Mesothelial cell of epicardium (in vitro differentiated cells): ENCODE measurements around the gene ZNF121. TPM values are rescaled to one million over a fixed set of nuclear protein-coding genes. Genes with fewer than 3 reads are reported as not detected.

Source experiments
- DNase-seq, 2 experiments: peaks; one replicate each; pipeline ENCODE4 v3.0.0; 2021; ENCODE audit warnings: low spot score in 2 of 2; ENCODE audit not compliant: unreplicated experiment in 2 of 2
- H3K27ac Mint-ChIP-seq: 2 replicates; pipeline ENCODE4 v1.8.0; 2021; ENCODE audit warnings: mixed read lengths
- H3K27me3 Mint-ChIP-seq: 2 replicates; pipeline ENCODE4 v1.8.0; 2021; ENCODE audit warnings: low read depth, mixed read lengths
- H3K36me3 Mint-ChIP-seq: 2 replicates; pipeline ENCODE4 v1.8.0; 2021; ENCODE audit warnings: mixed read lengths
- H3K4me1 Mint-ChIP-seq: 2 replicates; pipeline ENCODE4 v1.8.0; 2021; ENCODE audit warnings: mixed read lengths
- H3K4me3 Mint-ChIP-seq: 2 replicates; pipeline ENCODE4 v1.8.0; 2021; ENCODE audit warnings: mild to moderate bottlenecking, moderate library complexity, mixed read lengths
- H3K9me3 Mint-ChIP-seq: 2 replicates; pipeline ENCODE4 v1.8.0; 2021; ENCODE audit warnings: mixed read lengths
- total RNA-seq: library from RNA; stranded (reverse); gene quantifications from 3 replicates; pipeline ENCODE4 v1.2.1, GENCODE V29; 2021
- TF ChIP-seq, protein P1 (sequence below): fragments of 200-600 bp; sonication (generic); IDR thresholded peaks from one replicate; pipeline ENCODE4 v1.5.0; 2021; ENCODE audit warnings: antibody characterized with exemption; ENCODE audit not compliant: unreplicated experiment

The ZNF121 gene
- total RNA-seq, result 63.5 to 69.9 TPM (median 67.4 TPM) in 3 replicates

GRCh38 chr19:9584073-9584833 lies at the start of gene ZNF121:
TSS of gene ZNF121 (minus strand) at chr19:9584504. CDS start at chr19:9568097, 16,407 bp downstream.
- peaks cover 7% of the 10 kb centered on the region for H3K27me3 Mint-ChIP-seq
- peak; percentile 71 to 88 for DNase-seq
- peaks cover 28% of the 10 kb centered on the region for H3K36me3 Mint-ChIP-seq
- TF ChIP-seq, protein P1, sequence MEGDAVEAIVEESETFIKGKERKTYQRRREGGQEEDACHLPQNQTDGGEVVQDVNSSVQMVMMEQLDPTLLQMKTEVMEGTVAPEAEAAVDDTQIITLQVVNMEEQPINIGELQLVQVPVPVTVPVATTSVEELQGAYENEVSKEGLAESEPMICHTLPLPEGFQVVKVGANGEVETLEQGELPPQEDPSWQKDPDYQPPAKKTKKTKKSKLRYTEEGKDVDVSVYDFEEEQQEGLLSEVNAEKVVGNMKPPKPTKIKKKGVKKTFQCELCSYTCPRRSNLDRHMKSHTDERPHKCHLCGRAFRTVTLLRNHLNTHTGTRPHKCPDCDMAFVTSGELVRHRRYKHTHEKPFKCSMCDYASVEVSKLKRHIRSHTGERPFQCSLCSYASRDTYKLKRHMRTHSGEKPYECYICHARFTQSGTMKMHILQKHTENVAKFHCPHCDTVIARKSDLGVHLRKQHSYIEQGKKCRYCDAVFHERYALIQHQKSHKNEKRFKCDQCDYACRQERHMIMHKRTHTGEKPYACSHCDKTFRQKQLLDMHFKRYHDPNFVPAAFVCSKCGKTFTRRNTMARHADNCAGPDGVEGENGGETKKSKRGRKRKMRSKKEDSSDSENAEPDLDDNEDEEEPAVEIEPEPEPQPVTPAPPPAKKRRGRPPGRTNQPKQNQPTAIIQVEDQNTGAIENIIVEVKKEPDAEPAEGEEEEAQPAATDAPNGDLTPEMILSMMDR, result no peak
- peak within 1 kb of the TSS; percentile 93 for H3K4me3 Mint-ChIP-seq
- peaks cover 24% of the 10 kb centered on the region for H3K9me3 Mint-ChIP-seq
- peak within 1 kb of the TSS; percentile 98 for H3K27ac Mint-ChIP-seq
- H3K4me1 Mint-ChIP-seq, result peaks cover 5% of the 10 kb centered on the region

DNA sequence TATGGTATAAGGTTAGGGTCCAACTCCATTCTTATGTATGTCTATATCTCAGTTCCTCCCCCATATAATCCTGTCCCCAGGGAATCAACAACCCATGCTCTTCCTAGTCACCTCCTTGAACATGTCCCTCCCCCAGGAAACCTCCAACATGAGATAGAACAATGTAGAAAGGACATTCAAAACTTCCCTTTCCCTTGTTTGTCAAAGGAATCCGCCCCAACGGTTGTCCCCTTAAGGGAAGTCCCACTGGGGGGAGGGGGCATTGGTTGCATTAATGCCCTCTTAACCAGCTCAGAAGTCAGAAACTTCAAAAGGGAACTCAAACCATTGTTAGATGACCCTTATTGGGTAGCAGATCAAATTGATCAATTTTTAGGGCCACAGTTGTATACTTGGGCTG lies 43.6 kb upstream of the ZNF121 start:
- peaks cover 31% of the 10 kb centered on the region for H3K36me3 Mint-ChIP-seq
- no peak overlapping the region for H3K4me3 Mint-ChIP-seq
- H3K4me1 Mint-ChIP-seq, result peaks cover 18% of the 10 kb centered on the region
- TF ChIP-seq, protein P1, result no peak
- no peaks in the 10 kb centered on the region for H3K27me3 Mint-ChIP-seq
- H3K9me3 Mint-ChIP-seq, result no peaks in the 10 kb centered on the region
- H3K27ac Mint-ChIP-seq, result no peak overlapping the region
- no peak for DNase-seq

DNA sequence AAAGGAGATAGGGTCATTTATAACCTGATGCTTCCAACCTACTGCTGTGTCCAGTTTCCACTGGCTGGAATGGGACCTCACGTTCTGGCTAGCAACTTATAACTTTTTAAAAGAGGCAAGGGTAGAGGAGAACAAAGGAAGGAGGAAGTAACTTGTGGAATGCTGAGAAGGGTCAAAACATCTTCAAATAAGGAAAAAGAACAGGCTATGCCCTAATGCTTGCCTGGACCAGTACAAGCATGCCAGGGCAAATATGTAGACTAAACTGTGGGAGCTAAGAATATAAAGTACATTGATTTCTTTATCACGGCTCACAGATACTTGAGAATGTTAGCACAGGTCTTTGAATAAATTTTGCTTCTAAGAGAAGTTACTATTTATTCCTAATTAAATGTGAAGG lies 38.2 kb upstream of the ZNF121 start:
- peak overlapping the region; percentile 97 for H3K27ac Mint-ChIP-seq
- peak overlapping the region; percentile 58 for H3K4me3 Mint-ChIP-seq
- TF ChIP-seq, protein P1, result no peak
- H3K4me1 Mint-ChIP-seq, result peaks cover 32% of the 10 kb centered on the region
- H3K27me3 Mint-ChIP-seq, result no peaks in the 10 kb centered on the region
- H3K36me3 Mint-ChIP-seq, result peaks cover 22% of the 10 kb centered on the region
- no peak for DNase-seq
- no peaks in the 10 kb centered on the region for H3K9me3 Mint-ChIP-seq

DNA sequence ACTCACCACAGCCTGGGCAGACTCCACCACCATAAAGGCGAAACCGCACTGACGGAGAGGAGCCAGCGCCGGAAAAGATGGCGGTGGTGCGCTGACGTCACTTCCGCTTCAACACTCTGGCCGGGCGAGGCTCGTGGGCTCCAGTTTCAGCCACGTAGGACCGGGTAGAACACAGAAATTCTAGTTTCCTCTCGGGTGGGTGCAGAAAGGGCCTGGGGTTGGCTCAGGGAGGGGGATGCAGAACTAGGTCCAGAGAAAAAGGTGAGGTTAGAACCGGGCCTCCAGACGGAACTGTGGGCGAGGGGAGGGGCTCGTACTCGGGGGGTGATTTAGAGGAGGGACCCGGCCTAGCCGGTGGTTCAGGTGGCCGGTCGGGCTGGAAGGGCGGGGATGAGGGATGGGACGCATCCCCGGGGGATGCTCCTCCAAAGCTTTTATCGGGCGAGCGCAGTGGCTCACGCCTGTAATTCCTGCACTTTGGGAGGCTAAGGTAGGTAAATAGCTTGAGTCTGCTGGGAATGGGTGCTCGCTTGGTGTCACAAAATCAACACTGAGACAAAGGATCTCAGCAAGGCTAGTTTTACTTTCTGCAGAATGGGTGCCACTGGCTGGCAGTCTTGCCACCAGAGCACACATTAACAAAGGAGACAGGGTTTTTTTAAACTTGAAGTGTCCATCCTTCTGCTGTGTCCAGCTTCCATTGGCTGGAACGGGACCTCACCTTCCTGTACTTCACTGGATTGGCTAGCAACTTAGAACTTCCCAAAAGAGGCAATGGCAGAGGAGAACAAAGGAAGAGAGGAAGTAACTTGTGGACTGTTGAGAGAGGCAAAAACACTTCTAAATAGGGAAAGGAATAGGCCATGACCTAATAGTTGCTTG lies 37.1 kb upstream of the ZNF121 start, which contains the start of gene ZNF561:
Gene ZNF561, minus strand, starts transcription at position 77 of the 882 bp plus-strand sequence. CDS start 1,776 bp downstream, outside the sequence.
- Mint-ChIP-seq H3K27me3 (no peaks in the 10 kb centered on the region), H3K4me1 (peaks cover 30% of the 10 kb centered on the region), H3K36me3 (peaks cover 24% of the 10 kb centered on the region), H3K27ac (peak within 1 kb of the TSS; percentile 100), H3K9me3 (no peaks in the 10 kb centered on the region), H3K4me3 (peak within 1 kb of the TSS; percentile 93)
- TF ChIP-seq, protein P1, result no peak
- DNase-seq, result peak; percentile 80 to 87

DNA sequence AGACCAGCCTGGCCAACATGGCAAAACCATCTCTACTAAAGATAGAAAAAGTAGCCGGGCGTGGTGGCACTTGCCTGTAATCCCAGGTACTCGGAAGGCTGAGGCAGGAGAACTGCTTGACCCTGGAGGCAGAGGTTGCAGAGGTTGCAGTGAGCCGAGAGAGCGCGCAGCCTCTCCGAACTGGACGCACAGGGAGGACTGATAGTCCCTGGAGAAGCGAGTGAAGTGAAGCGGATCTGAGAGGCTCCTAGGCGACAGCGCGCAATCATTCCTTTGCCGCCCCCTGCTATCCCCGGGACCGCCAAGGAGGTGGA lies 36.5 kb upstream of the ZNF121 start:
- Mint-ChIP-seq H3K27ac (peak overlapping the region; percentile 100), H3K36me3 (peaks cover 25% of the 10 kb centered on the region), H3K9me3 (peaks cover 2% of the 10 kb centered on the region), H3K4me1 (peaks cover 27% of the 10 kb centered on the region), H3K4me3 (peak overlapping the region; percentile 93), H3K27me3 (no peaks in the 10 kb centered on the region)
- TF ChIP-seq, protein P1, result no peak
- no peak for DNase-seq
